Memory B cell (primary cell): ENCODE results near the gene BTN2A1.
A peak's percentile ranks its signal among the peaks of the same experiment; 100 is the strongest.

Experiments
- ATAC-seq: fragments of 150-1000 bp; cut with Tn5 transposase; 2 replicates; pipeline ENCODE4 v1.10.0; 2021; ENCODE audit warnings: low read depth, mild to moderate bottlenecking, moderate library complexity
- DNase-seq, 2 donors: peaks; one replicate each; pipeline ENCODE4 v3.0.0; 2022; ENCODE audit warnings: low spot score in 2 of 2
- H3K27ac Mint-ChIP-seq: one replicate; pipeline ENCODE4 v1.8.0; 2022; ENCODE audit warnings: mild to moderate bottlenecking, moderate library complexity, mixed read lengths
- H3K27me3 Mint-ChIP-seq: one replicate; pipeline ENCODE4 v1.8.0; 2022; ENCODE audit warnings: mixed read lengths
- H3K36me3 Mint-ChIP-seq: one replicate; pipeline ENCODE4 v1.8.0; 2022; ENCODE audit warnings: mild to moderate bottlenecking, mixed read lengths
- H3K4me1 Mint-ChIP-seq: one replicate; pipeline ENCODE4 v1.8.0; 2022; ENCODE audit warnings: mixed read lengths
- H3K4me3 Mint-ChIP-seq: one replicate; pipeline ENCODE4 v1.8.0; 2022; ENCODE audit warnings: mild to moderate bottlenecking, moderate library complexity, mixed read lengths
- H3K9me3 Mint-ChIP-seq: one replicate; pipeline ENCODE4 v1.8.0; 2022; ENCODE audit warnings: mixed read lengths

Gene BTN2A1

GRCh38 chr6:26483727-26484126 is 26.0 kb downstream of the BTN2A1 start:
- no peak for DNase-seq
- peaks cover 13% of the 10 kb centered on the region for H3K4me1 Mint-ChIP-seq
- peaks cover 4% of the 10 kb centered on the region for H3K36me3 Mint-ChIP-seq
- H3K4me3 Mint-ChIP-seq, result no peak overlapping the region
- no peaks in the 10 kb centered on the region for H3K27me3 Mint-ChIP-seq
- peaks cover 6% of the 10 kb centered on the region for H3K9me3 Mint-ChIP-seq
- no peak overlapping the region for H3K27ac Mint-ChIP-seq
- ATAC-seq, result no peak

- peaks cover 8% of the 10 kb centered on the region for H3K4me1 Mint-ChIP-seq
- ATAC-seq, result no peak
- H3K9me3 Mint-ChIP-seq, result peaks cover 6% of the 10 kb centered on the region
- H3K36me3 Mint-ChIP-seq, result peaks cover 4% of the 10 kb centered on the region
- H3K4me3 Mint-ChIP-seq, result no peak overlapping the region
- H3K27ac Mint-ChIP-seq, result no peak overlapping the region
- H3K27me3 Mint-ChIP-seq, result no peaks in the 10 kb centered on the region
- DNase-seq, result no peak
Measured at GRCh38 chr6:26484161-26484560, 26.4 kb downstream of the BTN2A1 start.

GRCh38 chr6:26485112-26485780 is 27.5 kb downstream of the BTN2A1 start:
- H3K27me3 Mint-ChIP-seq, result no peaks in the 10 kb centered on the region
- no peak for ATAC-seq
- no peak overlapping the region for H3K27ac Mint-ChIP-seq
- peaks cover 6% of the 10 kb centered on the region for H3K9me3 Mint-ChIP-seq
- H3K36me3 Mint-ChIP-seq, result peaks cover 4% of the 10 kb centered on the region
- H3K4me3 Mint-ChIP-seq, result no peak overlapping the region
- H3K4me1 Mint-ChIP-seq, result peaks cover 4% of the 10 kb centered on the region
- no peak for DNase-seq

DNA sequence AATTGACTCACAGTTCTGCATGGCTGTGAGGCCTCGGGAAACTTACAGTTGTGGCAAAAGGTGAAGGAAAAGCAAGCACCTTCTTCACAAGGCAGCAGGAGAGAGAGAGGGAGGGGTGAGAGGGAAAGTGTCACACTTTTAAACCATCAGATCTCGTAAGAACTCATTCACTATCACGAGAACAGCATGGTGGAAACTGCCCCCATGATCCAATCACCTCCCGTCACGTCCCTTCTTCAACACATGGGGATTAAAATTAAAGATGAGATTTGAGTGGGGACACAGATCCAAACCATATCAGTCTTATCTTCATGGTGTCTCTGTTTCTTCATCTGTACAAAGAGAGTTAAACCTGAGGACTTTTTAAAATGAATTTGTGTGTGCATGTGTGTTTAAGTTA is 28.6 kb downstream of the BTN2A1 start:
- Mint-ChIP-seq H3K4me3 (no peak overlapping the region), H3K36me3 (peaks cover 4% of the 10 kb centered on the region), H3K9me3 (peaks cover 6% of the 10 kb centered on the region), H3K27ac (no peak overlapping the region), H3K27me3 (no peaks in the 10 kb centered on the region), H3K4me1 (no peaks in the 10 kb centered on the region)
- DNase-seq, result no peak
- ATAC-seq, result no peak

- Mint-ChIP-seq H3K4me1 (no peaks in the 10 kb centered on the region), H3K36me3 (peaks cover 4% of the 10 kb centered on the region), H3K27me3 (no peaks in the 10 kb centered on the region), H3K27ac (no peak overlapping the region), H3K4me3 (no peak overlapping the region), H3K9me3 (peaks cover 6% of the 10 kb centered on the region)
- no peak for ATAC-seq
- no peak for DNase-seq
Measured at GRCh38 chr6:26487466-26487865, 29.7 kb downstream of the BTN2A1 start.

DNA sequence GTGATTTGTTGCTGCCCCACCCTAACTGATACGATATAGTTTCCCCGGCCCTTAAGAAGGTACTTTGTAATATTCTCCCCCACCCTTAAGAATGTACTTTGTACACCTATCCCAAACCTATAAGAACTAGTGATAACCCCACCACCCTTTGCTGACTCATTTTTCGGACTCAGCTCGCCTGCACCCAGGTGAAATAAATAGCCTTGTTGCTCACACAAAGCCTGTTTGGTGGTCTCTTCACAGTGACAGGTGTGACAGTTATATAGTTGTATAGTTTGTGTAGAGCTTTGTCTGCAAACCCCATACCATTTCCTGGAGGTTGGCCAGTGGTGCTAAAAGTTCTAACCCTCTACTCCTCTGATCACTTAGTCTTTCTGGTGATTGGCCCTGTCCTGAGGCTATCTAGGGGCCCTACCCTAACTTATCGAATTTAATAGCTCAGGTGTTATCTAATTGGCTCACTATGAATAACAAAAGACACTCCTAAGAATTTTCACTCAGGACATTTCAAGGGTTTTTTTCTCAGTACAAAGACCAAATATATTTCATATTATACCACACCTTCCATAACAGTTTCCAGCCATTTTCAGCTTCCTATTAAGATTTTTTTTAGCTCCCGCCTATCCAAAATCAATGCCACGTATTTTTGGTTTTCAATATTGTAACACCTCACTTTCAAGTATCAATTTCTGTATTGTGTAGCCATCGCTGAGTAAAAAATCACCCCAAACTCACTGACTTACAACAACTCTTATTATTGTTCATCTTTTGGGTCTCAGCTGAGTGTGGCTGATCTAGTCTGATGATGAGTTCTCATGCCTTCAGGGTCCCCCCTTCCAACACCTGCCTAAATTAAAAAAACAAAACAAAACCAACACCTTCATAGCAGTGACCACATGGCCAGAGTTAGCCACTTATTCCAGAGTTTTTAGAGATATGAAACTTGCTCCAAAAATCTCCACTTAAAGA is 32.5 kb downstream of the BTN2A1 start:
- Mint-ChIP-seq H3K4me1 (no peaks in the 10 kb centered on the region), H3K36me3 (peaks cover 4% of the 10 kb centered on the region), H3K9me3 (peaks cover 6% of the 10 kb centered on the region), H3K27me3 (no peaks in the 10 kb centered on the region), H3K27ac (no peak overlapping the region), H3K4me3 (no peak overlapping the region)
- ATAC-seq, result no peak
- DNase-seq, result no peak

GRCh38 chr6:26491604-26492003 is 33.8 kb downstream of the BTN2A1 start:
- ATAC-seq (no peak), DNase-seq (no peak)
- Mint-ChIP-seq H3K27ac (no peak overlapping the region), H3K9me3 (peaks cover 6% of the 10 kb centered on the region), H3K27me3 (no peaks in the 10 kb centered on the region), H3K36me3 (peaks cover 4% of the 10 kb centered on the region), H3K4me3 (no peak overlapping the region), H3K4me1 (no peaks in the 10 kb centered on the region)

GRCh38 chr6:26493258-26493657 is 35.5 kb downstream of the BTN2A1 start:
- peak; percentile 50 for ATAC-seq
- no peaks in the 10 kb centered on the region for H3K36me3 Mint-ChIP-seq
- H3K27ac Mint-ChIP-seq, result no peak overlapping the region
- H3K27me3 Mint-ChIP-seq, result no peaks in the 10 kb centered on the region
- H3K4me3 Mint-ChIP-seq, result no peak overlapping the region
- no peak for DNase-seq
- H3K9me3 Mint-ChIP-seq, result no peaks in the 10 kb centered on the region
- peaks cover 6% of the 10 kb centered on the region for H3K4me1 Mint-ChIP-seq

GRCh38 chr6:26494117-26494516 is 36.4 kb downstream of the BTN2A1 start:
- ATAC-seq (no peak), DNase-seq (no peak)
- Mint-ChIP-seq H3K27me3 (no peaks in the 10 kb centered on the region), H3K9me3 (no peaks in the 10 kb centered on the region), H3K27ac (no peak overlapping the region), H3K4me1 (peaks cover 6% of the 10 kb centered on the region), H3K36me3 (no peaks in the 10 kb centered on the region), H3K4me3 (no peak overlapping the region)

DNA sequence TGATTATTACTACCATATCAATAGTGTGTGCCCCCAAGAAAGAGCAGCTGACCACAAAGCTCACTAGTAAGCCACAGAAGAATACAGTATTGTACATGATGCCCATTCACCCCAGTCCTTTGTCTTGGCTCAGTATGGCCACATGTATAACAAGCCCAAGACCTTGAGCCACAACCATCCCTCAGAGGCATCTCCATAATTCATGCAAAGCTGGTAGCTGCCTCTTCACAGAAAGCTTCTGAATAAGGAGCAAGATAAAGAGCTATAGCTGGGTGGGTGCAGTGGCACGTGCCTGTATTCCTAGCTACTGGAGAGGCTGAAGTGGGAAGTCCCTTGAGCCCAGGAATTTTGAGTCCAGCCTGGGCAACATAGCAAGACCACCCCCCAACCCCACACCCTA is 37.5 kb downstream of the BTN2A1 start:
- no peaks in the 10 kb centered on the region for H3K9me3 Mint-ChIP-seq
- H3K4me1 Mint-ChIP-seq, result peaks cover 10% of the 10 kb centered on the region

DNA sequence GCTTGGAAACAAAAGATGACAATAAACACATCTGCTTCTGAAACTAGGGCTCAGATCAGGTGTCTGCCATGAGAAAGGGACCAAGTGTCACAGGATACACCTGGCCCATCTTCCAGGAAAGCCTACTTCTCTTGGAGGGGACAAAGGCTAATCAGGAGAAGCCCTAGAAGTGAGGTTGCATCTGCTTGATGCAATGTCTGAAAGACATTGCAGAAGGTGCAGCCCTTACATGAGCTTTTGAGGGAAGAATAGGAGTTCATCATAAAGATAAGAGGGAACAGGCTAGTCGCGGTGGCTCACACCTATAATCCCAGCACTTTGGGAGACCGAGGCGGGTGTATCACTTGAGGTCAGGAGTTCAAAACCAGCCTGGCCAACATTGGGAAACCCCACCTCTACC is 39.9 kb downstream of the BTN2A1 start:
- H3K4me1 Mint-ChIP-seq, result peaks cover 23% of the 10 kb centered on the region
- ATAC-seq (no peak), DNase-seq (no peak)
- H3K27ac Mint-ChIP-seq, result no peak overlapping the region
- H3K9me3 Mint-ChIP-seq, result no peaks in the 10 kb centered on the region
- H3K4me3 Mint-ChIP-seq, result no peak overlapping the region
- no peaks in the 10 kb centered on the region for H3K27me3 Mint-ChIP-seq
- no peaks in the 10 kb centered on the region for H3K36me3 Mint-ChIP-seq

More for the DNA sequence above, 37.5 kb downstream of the BTN2A1 start:
- Mint-ChIP-seq H3K27me3 (no peaks in the 10 kb centered on the region), H3K36me3 (no peaks in the 10 kb centered on the region), H3K4me3 (no peak overlapping the region), H3K27ac (no peak overlapping the region)
- no peak for ATAC-seq
- no peak for DNase-seq

GRCh38 chr6:26500102-26500501 is 42.3 kb downstream of the BTN2A1 start, which contains the start of gene BTN1A1:
Gene BTN1A1, plus strand, starts transcription at chr6:26500303. Its CDS starts 984 bp downstream, at chr6:26501287.
- no peaks in the 10 kb centered on the region for H3K36me3 Mint-ChIP-seq
- H3K27ac Mint-ChIP-seq, result no peak within 1 kb of the TSS
- H3K4me1 Mint-ChIP-seq, result peaks cover 23% of the 10 kb centered on the region
- H3K9me3 Mint-ChIP-seq, result no peaks in the 10 kb centered on the region
- ATAC-seq (no peak), DNase-seq (no peak)
- no peaks in the 10 kb centered on the region for H3K27me3 Mint-ChIP-seq
- H3K4me3 Mint-ChIP-seq, result peak within 1 kb of the TSS; percentile 35

GRCh38 chr6:26501482-26501986 is 43.8 kb downstream of the BTN2A1 start:
- H3K27ac Mint-ChIP-seq, result peak overlapping the region; percentile 46
- DNase-seq (peak; percentile 11 to 35), ATAC-seq (peak; percentile 73)
- peaks cover 26% of the 10 kb centered on the region for H3K4me1 Mint-ChIP-seq
- H3K4me3 Mint-ChIP-seq, result peak overlapping the region; percentile 90
- no peaks in the 10 kb centered on the region for H3K9me3 Mint-ChIP-seq
- H3K36me3 Mint-ChIP-seq, result peaks cover 3% of the 10 kb centered on the region
- no peaks in the 10 kb centered on the region for H3K27me3 Mint-ChIP-seq

DNA sequence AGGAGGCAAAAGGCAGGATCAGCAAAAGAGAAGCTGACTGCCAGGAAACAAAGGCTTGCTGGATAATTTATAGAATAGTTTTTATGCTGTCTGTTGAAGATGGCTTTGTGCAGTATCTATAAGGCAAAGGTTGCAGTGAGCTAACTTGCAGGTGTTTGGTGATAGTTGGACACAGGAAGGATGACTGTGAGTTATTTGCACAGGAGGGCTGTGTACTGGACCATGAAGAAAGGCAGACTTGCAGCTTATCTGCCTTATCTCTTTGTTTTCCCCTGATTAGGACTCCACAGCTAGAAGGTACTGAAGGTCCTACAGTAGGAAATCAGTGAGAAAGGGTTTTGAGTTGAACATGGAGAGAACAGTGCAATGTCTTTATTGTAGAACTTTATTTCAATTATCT is 44.4 kb downstream of the BTN2A1 start:
- peak in 1 of 2 donors; percentile 16 for DNase-seq
- H3K27me3 Mint-ChIP-seq, result no peaks in the 10 kb centered on the region
- no peaks in the 10 kb centered on the region for H3K9me3 Mint-ChIP-seq
- peaks cover 25% of the 10 kb centered on the region for H3K4me1 Mint-ChIP-seq
- peaks cover 3% of the 10 kb centered on the region for H3K36me3 Mint-ChIP-seq
- peak overlapping the region; percentile 46 for H3K27ac Mint-ChIP-seq
- ATAC-seq, result peak; percentile 84
- H3K4me3 Mint-ChIP-seq, result peak overlapping the region; percentile 90
